HepG2 (cell line): ENCODE measurements around the gene DSTYK. TPM values are rescaled to one million over a fixed set of nuclear protein-coding genes. Genes with fewer than 3 reads are reported as not detected.
A peak's percentile ranks its signal among the peaks of the same experiment; 100 is the strongest.

ENCODE experiments used
- ELF4 ChIP-seq: sonication (generic); formaldehyde crosslinking; IDR thresholded peaks from 2 replicates; pipeline ENCODE4 v1.5.0; 2020; ENCODE audit warnings: missing genetic modification reagents, mild to moderate bottlenecking, moderate library complexity, borderline replicate concordance
- FOSL2 ChIP-seq: sonication (generic); formaldehyde crosslinking; IDR thresholded peaks from 2 replicates; pipeline ENCODE4 v1.4.0; 2020; ENCODE audit warnings: missing genetic modification reagents
- GATA4 ChIP-seq: sonication (generic); IDR thresholded peaks from 2 replicates; pipeline ENCODE4 v1.6.1; 2016; ENCODE audit warnings: antibody characterized with exemption, low read depth, borderline replicate concordance
- KLF15 ChIP-seq: sonication (generic); formaldehyde crosslinking; IDR thresholded peaks from 2 replicates; pipeline ENCODE4 v1.8.1; 2023; ENCODE audit warnings: borderline replicate concordance, mild to moderate bottlenecking, inconsistent platforms, missing genetic modification reagents, mixed read lengths
- KLF6 ChIP-seq: IDR thresholded peaks from 2 replicates; pipeline ENCODE4 v1.8.0; 2016; ENCODE audit warnings: missing biosample characterization, missing genetic modification reagents
- MEF2D ChIP-seq: sonication (generic); formaldehyde crosslinking; IDR thresholded peaks from 2 replicates; pipeline ENCODE4 v1.5.1; 2020; ENCODE audit warnings: mild to moderate bottlenecking, missing genetic modification reagents
- MIER2 ChIP-seq: IDR thresholded peaks from 2 replicates; pipeline ENCODE4 v1.6.1; 2016; ENCODE audit warnings: missing biosample characterization, missing genetic modification reagents
- NAIF1 ChIP-seq: sonication (generic); formaldehyde crosslinking; IDR thresholded peaks from 2 replicates; pipeline ENCODE4 v1.5.0; 2020; ENCODE audit warnings: mild to moderate bottlenecking, missing genetic modification reagents, borderline replicate concordance
- NFIB ChIP-seq: sonication (generic); formaldehyde crosslinking; IDR thresholded peaks from 2 replicates; pipeline ENCODE4 v1.9.0; 2021; ENCODE audit warnings: missing genetic modification reagents, mild to moderate bottlenecking, borderline replicate concordance
- PHF8 ChIP-seq: sonication (generic); formaldehyde crosslinking; IDR thresholded peaks from 2 replicates; pipeline ENCODE4 v1.5.0; 2020; ENCODE audit warnings: missing genetic modification reagents
- TARDBP ChIP-seq: sonication (generic); formaldehyde crosslinking; IDR thresholded peaks from 2 replicates; pipeline ENCODE4 v1.8.0; 2022; ENCODE audit warnings: mild to moderate bottlenecking, missing genetic modification reagents
- ZNF274 ChIP-seq: sonication (generic); formaldehyde crosslinking; IDR thresholded peaks from 2 replicates; pipeline ENCODE4 v1.5.1; 2020; ENCODE audit warnings: mild to moderate bottlenecking, missing genetic modification reagents
- ZNF7 ChIP-seq: IDR thresholded peaks from 2 replicates; pipeline ENCODE4 v1.6.1; 2016; ENCODE audit warnings: missing biosample characterization, missing genetic modification reagents
- ZNF749 ChIP-seq: sonication (generic); formaldehyde crosslinking; IDR thresholded peaks from 2 replicates; pipeline ENCODE4 v1.8.0; 2022; ENCODE audit warnings: mild to moderate bottlenecking, missing genetic modification reagents, moderate library complexity, borderline replicate concordance
- ZNF788 ChIP-seq: sonication (generic); formaldehyde crosslinking; IDR thresholded peaks from 2 replicates; pipeline ENCODE4 v1.5.0; 2020; ENCODE audit warnings: mild to moderate bottlenecking, missing genetic modification reagents, borderline replicate concordance
- ZSCAN9 ChIP-seq: IDR thresholded peaks from 2 replicates; pipeline ENCODE4 v1.6.1; 2016; ENCODE audit warnings: borderline replicate concordance
- polyA plus RNA-seq, 8 experiments: library from polyadenylated mRNA; depleted of rRNA in 3 of 8; stranded (reverse) in 7 of 8; unstranded in 1 of 8; fragments of >200 nt; fragmentation: Illumina TruSeq in 4 of 8; extraction: Trizol in 4 of 8; gene quantifications; 2 replicates each; pipeline versions ENCODE4 v1.2.1 to v1.2.3, GENCODE V29; 2011 to 2016; ENCODE audit warnings: low read depth in 4 of 8, missing spikeins in 1 of 8, mixed read lengths in 1 of 8; ENCODE audit not compliant: insufficient read depth in 1 of 8
- total RNA-seq, 5 experiments: library from RNA; depleted of rRNA; stranded (reverse); fragments of >200 nt; fragmentation: Illumina TruSeq; extraction: Trizol; gene quantifications; 2 replicates each; pipeline ENCODE4 v1.2.3, GENCODE V29; 2016; ENCODE audit warnings: low read depth in 1 of 5
- TF ChIP-seq, protein P1 (sequence below): sonication (generic); formaldehyde crosslinking; IDR thresholded peaks from one replicate; pipeline ENCODE4 v1.5.1; 2020; ENCODE audit warnings: mild to moderate bottlenecking, missing genetic modification reagents; ENCODE audit errors: not compliant biosample characterization
- TF ChIP-seq, protein P2 (sequence below): IDR thresholded peaks from 2 replicates; pipeline ENCODE4 v1.6.1; 2012; ENCODE audit warnings: low read depth, low read length, improper control_type of control experiment
- TF ChIP-seq, protein P3 (sequence below): sonication (generic); formaldehyde crosslinking; IDR thresholded peaks from 2 replicates; pipeline ENCODE4 v1.8.1; 2023; ENCODE audit warnings: mild to moderate bottlenecking, inconsistent platforms, moderate library complexity, missing genetic modification reagents, borderline replicate concordance

The DSTYK gene
- total and polyA plus RNA-seq, 2 of the 13 experiments (the other 11 are each of a cell fraction or from before 2014, with no cell fraction given) = 2.6 to 4.8 TPM

DNA sequence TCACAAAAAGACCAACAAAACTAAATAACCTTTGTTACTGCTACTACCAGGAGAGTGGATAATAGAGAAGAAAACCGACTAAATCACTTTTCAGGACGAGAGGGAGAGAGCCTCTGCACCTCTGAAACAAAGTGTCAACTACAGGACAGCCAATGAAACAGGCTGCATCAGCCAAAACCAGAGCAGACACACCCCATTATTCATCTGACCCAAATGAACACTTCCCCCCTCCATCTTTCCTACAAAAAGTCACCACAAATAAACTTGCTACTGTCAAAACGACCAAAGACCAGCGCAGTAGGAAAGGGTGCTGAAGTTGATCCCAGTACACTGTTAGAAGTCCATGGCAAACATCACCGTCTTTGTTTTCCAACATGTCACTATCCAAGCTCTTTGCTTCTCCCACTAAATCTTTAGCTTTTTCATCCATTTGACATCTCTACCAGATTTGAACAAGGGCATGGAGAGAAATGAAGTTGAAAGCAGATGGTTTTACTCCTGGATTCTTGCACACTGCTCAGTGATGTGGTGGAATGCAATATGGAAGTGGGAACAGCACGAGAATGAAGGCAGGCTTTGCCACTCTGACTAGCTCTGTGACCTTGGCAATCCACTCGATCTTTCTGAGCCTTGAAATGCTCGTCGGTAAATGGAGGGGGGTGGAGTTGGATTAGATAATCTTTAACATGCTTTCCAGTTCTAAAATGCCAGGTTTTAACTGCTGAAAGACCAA, 20.5 kb downstream of the DSTYK start (continued):
- TF ChIP-seq PHF8 (CRISPR knock-in tag) (no peak), GATA4 (no peak), NAIF1 (CRISPR knock-in tag) (no peak), ELF4 (CRISPR knock-in tag) (no peak), ZNF749 (no peak), NFIB (CRISPR knock-in tag) (no peak), ZNF7 (no peak), ZNF788 (no peak), MEF2D (CRISPR knock-in tag) (no peak), KLF15 (no peak), MIER2 (CRISPR knock-in tag) (no peak; the same call in 1 of the 2 replicates), KLF6 (CRISPR knock-in tag) (0 out of 2 replicates have a peak, but pooled peaks have one; percentile 20), TARDBP (peak; percentile 42; the same call in 1 of the 2 replicates), ZNF274 (CRISPR knock-in tag) (no peak), ZSCAN9 (CRISPR knock-in tag) (peak; percentile 56; the same call in 1 of the 2 replicates), FOSL2 (no peak)
- TF ChIP-seq, protein P1, sequence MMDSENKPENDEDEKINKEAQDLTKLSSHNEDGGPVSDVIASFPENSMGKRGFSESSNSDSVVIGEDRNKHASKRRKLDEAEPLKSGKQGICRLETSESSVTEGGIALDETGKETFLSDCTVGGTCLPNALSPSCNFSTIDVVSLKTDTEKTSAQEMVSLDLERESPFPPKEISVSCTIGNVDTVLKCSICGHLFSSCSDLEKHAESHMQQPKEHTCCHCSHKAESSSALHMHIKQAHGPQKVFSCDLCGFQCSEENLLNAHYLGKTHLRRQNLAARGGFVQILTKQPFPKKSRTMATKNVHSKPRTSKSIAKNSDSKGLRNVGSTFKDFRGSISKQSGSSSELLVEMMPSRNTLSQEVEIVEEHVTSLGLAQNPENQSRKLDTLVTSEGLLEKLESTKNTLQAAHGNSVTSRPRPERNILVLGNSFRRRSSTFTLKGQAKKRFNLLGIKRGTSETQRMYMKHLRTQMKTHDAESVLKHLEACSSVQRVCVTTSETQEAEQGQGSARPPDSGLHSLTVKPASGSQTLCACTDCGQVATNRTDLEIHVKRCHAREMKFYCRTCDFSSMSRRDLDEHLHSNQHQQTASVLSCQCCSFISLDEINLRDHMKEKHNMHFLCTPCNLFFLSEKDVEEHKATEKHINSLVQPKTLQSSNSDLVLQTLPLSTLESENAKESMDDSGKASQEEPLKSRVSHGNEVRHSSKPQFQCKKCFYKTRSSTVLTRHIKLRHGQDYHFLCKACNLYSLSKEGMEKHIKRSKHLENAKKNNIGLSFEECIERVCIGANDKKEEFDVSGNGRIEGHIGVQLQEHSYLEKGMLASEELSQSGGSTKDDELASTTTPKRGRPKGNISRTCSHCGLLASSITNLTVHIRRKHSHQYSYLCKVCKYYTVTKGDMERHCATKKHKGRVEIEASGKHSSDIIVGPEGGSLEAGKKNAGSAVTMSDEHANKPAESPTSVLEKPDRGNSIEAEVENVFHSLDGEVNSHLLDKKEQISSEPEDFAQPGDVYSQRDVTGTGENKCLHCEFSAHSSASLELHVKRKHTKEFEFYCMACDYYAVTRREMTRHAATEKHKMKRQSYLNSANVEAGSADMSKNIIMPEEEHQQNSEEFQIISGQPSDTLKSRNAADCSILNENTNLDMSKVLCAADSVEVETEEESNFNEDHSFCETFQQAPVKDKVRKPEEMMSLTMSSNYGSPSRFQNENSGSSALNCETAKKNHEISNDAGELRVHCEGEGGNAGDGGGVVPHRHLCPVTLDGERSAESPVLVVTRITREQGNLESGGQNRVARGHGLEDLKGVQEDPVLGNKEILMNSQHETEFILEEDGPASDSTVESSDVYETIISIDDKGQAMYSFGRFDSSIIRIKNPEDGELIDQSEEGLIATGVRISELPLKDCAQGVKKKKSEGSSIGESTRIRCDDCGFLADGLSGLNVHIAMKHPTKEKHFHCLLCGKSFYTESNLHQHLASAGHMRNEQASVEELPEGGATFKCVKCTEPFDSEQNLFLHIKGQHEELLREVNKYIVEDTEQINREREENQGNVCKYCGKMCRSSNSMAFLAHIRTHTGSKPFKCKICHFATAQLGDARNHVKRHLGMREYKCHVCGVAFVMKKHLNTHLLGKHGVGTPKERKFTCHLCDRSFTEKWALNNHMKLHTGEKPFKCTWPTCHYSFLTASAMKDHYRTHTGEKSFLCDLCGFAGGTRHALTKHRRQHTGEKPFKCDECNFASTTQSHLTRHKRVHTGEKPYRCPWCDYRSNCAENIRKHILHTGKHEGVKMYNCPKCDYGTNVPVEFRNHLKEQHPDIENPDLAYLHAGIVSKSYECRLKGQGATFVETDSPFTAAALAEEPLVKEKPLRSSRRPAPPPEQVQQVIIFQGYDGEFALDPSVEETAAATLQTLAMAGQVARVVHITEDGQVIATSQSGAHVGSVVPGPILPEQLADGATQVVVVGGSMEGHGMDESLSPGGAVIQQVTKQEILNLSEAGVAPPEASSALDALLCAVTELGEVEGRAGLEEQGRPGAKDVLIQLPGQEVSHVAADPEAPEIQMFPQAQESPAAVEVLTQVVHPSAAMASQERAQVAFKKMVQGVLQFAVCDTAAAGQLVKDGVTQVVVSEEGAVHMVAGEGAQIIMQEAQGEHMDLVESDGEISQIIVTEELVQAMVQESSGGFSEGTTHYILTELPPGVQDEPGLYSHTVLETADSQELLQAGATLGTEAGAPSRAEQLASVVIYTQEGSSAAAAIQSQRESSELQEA (CRISPR knock-in tag) = no peak
- TF ChIP-seq, protein P2, sequence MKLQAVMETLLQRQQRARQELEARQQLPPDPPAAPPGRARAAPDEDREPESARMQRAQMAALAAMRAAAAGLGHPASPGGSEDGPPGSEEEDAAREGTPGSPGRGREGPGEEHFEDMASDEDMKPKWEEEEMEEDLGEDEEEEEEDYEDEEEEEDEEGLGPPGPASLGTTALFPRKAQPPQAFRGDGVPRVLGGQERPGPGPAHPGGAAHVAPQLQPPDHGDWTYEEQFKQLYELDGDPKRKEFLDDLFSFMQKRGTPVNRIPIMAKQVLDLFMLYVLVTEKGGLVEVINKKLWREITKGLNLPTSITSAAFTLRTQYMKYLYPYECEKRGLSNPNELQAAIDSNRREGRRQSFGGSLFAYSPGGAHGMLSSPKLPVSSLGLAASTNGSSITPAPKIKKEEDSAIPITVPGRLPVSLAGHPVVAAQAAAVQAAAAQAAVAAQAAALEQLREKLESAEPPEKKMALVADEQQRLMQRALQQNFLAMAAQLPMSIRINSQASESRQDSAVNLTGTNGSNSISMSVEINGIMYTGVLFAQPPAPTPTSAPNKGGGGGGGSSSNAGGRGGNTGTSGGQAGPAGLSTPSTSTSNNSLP = 0 out of 2 replicates have a peak, but pooled peaks have one; percentile 63
- TF ChIP-seq, protein P3, sequence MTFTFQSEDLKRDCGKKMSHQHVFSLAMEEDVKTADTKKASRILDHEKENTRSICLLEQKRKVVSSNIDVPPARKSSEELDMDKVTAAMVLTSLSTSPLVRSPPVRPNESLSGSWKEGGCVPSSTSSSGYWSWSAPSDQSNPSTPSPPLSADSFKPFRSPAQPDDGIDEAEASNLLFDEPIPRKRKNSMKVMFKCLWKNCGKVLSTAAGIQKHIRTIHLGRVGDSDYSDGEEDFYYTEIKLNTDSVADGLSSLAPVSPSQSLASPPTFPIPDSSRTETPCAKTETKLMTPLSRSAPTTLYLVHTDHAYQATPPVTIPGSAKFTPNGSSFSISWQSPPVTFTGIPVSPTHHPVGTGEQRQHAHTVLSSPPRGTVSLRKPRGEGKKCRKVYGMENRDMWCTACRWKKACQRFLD (CRISPR knock-in tag) = no peak
